HL-60 (cell line): ENCODE results near the gene ALDOC.
"Not testable (repeated sequence)": the region's sequence is repeated elsewhere in the genome, so short reads cannot be mapped to it uniquely, and the experiment has no call there.

ENCODE experiments used
- DNase-seq, 2 experiments: peaks; one replicate each; pipeline ENCODE4 v3.0.0-alpha.2; 2010 to 2020; ENCODE audit warnings: low read depth in 1 of 2, low spot score in 1 of 2
- H3K27ac ChIP-seq: fragments of 250-450 bp; sonication (Bioruptor Pico); replicated peaks from 2 replicates; pipeline ENCODE4 v1.5.1; 2020; ENCODE audit warnings: mild to moderate bottlenecking, moderate library complexity
- H3K27me3 ChIP-seq: fragments of 250-450 bp; sonication (Bioruptor Pico); 2 replicates; pipeline ENCODE4 v1.5.1; 2021; ENCODE audit warnings: mild to moderate bottlenecking, moderate library complexity; ENCODE audit not compliant: insufficient read depth, poor library complexity, severe bottlenecking
- H3K4me3 ChIP-seq: replicated peaks from 2 replicates; pipeline ENCODE4 v1.5.1; 2011; ENCODE audit warnings: mild to moderate bottlenecking, control low read depth, low read length; ENCODE audit not compliant: insufficient read depth
- GABPA ChIP-seq: IDR thresholded peaks from 2 replicates; pipeline ENCODE4 v1.6.1; 2012; ENCODE audit warnings: low read depth
- POLR2AphosphoS5 ChIP-seq: IDR thresholded peaks from 2 replicates; pipeline ENCODE4 v1.6.1; 2012; ENCODE audit warnings: low read depth
- SPI1 ChIP-seq: IDR thresholded peaks from 2 replicates; pipeline ENCODE4 v1.6.1; 2012; ENCODE audit warnings: low read depth, mild to moderate bottlenecking, borderline replicate concordance
- TF ChIP-seq, protein P1 (sequence below): IDR thresholded peaks from 2 replicates; pipeline ENCODE4 v1.6.1; 2012; ENCODE audit warnings: low read depth; ENCODE audit not compliant: insufficient replicate concordance
- TF ChIP-seq, protein P2 (sequence below): IDR thresholded peaks from one replicate; pipeline ENCODE4 v1.5.1; 2011; ENCODE audit warnings: low read length, control low read depth, inconsistent platforms; ENCODE audit not compliant: insufficient read depth

Gene ALDOC

GRCh38 chr17:28578246-28579195 is 1.8 kb upstream of the ALDOC start:
- Histone ChIP-seq H3K27ac (no peak overlapping the region), H3K27me3 (no peaks in the 10 kb centered on the region), H3K4me3 (no peak overlapping the region)
- TF ChIP-seq SPI1: no peak
- DNase-seq: no peak

- DNase-seq: no peak
- Histone ChIP-seq H3K4me3 (no peak overlapping the region), H3K27ac (no peak overlapping the region), H3K27me3 (no peaks in the 10 kb centered on the region)
- TF ChIP-seq POLR2AphosphoS5: no peak
- no peak for TF ChIP-seq SPI1
- TF ChIP-seq, protein P1, sequence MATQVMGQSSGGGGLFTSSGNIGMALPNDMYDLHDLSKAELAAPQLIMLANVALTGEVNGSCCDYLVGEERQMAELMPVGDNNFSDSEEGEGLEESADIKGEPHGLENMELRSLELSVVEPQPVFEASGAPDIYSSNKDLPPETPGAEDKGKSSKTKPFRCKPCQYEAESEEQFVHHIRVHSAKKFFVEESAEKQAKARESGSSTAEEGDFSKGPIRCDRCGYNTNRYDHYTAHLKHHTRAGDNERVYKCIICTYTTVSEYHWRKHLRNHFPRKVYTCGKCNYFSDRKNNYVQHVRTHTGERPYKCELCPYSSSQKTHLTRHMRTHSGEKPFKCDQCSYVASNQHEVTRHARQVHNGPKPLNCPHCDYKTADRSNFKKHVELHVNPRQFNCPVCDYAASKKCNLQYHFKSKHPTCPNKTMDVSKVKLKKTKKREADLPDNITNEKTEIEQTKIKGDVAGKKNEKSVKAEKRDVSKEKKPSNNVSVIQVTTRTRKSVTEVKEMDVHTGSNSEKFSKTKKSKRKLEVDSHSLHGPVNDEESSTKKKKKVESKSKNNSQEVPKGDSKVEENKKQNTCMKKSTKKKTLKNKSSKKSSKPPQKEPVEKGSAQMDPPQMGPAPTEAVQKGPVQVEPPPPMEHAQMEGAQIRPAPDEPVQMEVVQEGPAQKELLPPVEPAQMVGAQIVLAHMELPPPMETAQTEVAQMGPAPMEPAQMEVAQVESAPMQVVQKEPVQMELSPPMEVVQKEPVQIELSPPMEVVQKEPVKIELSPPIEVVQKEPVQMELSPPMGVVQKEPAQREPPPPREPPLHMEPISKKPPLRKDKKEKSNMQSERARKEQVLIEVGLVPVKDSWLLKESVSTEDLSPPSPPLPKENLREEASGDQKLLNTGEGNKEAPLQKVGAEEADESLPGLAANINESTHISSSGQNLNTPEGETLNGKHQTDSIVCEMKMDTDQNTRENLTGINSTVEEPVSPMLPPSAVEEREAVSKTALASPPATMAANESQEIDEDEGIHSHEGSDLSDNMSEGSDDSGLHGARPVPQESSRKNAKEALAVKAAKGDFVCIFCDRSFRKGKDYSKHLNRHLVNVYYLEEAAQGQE: no peak
- TF ChIP-seq GABPA: no peak
- TF ChIP-seq, protein P2, sequence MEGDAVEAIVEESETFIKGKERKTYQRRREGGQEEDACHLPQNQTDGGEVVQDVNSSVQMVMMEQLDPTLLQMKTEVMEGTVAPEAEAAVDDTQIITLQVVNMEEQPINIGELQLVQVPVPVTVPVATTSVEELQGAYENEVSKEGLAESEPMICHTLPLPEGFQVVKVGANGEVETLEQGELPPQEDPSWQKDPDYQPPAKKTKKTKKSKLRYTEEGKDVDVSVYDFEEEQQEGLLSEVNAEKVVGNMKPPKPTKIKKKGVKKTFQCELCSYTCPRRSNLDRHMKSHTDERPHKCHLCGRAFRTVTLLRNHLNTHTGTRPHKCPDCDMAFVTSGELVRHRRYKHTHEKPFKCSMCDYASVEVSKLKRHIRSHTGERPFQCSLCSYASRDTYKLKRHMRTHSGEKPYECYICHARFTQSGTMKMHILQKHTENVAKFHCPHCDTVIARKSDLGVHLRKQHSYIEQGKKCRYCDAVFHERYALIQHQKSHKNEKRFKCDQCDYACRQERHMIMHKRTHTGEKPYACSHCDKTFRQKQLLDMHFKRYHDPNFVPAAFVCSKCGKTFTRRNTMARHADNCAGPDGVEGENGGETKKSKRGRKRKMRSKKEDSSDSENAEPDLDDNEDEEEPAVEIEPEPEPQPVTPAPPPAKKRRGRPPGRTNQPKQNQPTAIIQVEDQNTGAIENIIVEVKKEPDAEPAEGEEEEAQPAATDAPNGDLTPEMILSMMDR: no peak
Observed at GRCh38 chr17:28577466-28577824, 750 bp upstream of the ALDOC start.

DNA sequence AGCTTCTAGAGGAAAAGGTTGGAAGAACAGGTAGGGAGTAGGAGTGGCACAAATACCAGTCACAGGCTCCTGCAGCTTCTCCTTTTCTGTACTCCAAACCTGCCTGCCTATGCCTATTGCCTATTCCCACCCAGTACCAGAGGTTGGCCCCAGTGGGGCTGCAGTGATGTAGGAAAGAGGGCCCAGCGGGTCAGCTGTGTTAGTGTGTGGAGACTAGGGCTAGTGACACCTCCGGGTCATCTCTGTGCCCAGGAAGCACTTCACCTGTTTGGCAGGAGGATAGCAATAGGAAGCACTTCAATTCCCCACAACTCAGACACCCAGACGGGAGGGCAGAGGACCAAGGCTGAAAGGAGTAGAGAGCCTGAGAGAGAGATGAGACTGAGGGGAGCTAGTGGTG is 679 bp downstream of the ALDOC start:
- H3K27ac ChIP-seq, H3K27me3 ChIP-seq, DNase-seq, H3K4me3 ChIP-seq: not testable (repeated sequence)

- no peak for TF ChIP-seq SPI1
- no peak for TF ChIP-seq POLR2AphosphoS5
- TF ChIP-seq, protein P2: no peak
- no peak for TF ChIP-seq GABPA
- TF ChIP-seq, protein P1: no peak
- no peak overlapping the region for H3K4me3 ChIP-seq
- H3K27ac ChIP-seq: no peak overlapping the region
- H3K27me3 ChIP-seq: no peaks in the 10 kb centered on the region
- no peak for DNase-seq
Observed at GRCh38 chr17:28575126-28575795, 1.4 kb downstream of the ALDOC start.
